DMS153 treated with DMSO at 0.1 percent for 48 hours (cell line): Measurements from ENCODE around the gene WSCD2.

ENCODE experiments used
- DNase-seq: peaks from one replicate; lab custom pipeline; 2025; ENCODE audit not compliant: unreplicated experiment; lab: John Stamatoyannopoulos, UW

Gene WSCD2

DNA sequence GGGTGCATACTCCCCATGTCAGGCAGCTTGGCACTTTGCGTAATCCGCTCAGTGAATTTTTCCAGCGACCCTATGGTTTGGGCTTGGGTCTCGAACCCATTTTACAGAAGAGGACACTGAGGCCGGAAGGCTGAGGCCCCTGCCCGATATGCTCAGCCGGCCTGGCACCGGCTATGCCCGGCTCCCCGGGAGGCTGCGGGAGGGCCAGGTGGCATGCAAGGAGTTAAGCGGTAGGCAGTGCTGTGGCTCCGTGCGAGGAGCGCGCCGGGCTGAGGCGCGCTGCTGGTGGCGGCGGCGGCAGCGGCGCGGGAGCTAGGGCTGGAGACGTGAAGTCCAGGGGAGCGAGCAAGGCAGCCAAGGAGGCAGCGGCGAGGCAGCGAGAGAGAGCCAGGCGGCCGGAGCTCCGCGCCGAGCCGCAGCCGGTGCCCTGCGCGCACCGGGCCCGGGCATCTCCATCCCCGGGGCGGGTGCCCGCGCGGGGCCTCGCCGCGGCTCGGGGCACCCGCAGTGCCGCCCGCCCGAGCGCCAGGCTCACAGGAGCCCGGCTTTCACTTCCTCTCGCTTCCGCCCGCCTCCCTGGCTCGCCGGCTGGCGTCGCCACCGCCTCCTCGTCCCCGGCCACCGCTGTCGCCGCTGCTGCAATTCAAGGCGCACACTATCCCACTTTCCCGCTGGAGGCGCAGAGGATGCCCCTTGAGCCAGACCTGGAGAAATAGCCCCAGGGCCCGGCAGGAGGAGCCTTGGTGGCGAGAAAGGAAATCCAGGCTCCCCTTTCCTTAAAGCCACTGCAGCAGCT, at the start of gene WSCD2:
WSCD2 (plus strand) TSS at position 272 of the 796 bp plus-strand sequence. CDS start 66,545 bp downstream, outside the sequence.
- DNase-seq = peak; percentile 7

DNA sequence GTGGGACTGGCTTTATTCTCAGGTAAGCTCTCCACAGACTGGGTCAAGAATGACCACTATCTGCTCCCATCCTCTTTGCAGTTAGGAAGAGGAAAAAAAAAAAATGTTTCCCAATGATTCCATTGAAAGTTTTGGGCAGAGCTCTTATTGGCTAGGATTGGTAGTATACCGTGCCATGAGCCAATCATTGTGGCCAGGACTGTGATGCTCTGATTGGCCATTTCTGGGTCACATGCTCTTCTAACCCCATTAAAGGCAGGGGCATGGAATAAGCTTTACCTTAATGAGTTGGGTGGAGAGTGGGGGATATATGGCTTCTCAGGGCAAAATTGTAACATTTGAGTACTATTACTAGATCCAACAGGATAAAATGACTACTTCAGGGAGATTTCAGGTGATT, 49.4 kb upstream of the WSCD2 start:
- DNase-seq = no peak

DNA sequence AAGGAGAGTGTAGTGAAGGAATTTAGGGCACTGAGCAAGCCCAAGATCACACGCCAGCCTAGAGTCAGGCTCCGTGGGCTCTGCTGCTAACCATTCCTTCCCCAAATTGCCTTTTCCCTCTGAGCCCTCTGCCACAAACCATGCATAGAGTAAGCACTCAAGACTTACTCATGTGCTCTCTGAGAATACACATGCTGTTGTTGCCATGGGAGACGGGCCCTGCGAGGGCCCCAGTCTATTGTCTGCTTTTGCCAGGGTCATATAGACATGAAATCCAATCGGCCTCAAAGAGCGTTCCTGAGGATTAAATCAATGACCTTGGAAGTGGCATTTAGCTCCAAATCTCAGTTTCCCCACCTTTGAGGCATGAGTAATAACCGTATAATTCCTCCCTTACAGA, 48.7 kb upstream of the WSCD2 start:
- DNase-seq = no peak

DNA sequence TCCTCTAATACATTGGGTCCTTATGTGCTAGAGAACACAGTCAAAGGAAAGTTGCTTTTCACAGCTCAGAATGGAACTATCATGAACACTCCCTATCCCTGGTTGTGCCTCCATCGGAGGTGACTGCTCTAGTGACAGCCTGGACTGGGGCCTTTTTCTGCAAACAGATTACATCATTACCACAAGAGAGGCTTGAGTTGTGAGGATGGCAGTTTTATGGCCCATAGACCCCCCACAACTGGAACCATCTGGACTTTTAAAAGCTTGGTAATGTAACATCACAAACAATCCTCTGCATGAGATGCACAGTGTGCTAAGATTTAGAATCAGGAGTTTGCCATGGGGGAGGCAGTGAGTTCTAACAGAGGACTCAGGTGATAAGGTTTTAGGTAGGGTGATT, 46.6 kb upstream of the WSCD2 start:
- DNase-seq = no peak

DNA sequence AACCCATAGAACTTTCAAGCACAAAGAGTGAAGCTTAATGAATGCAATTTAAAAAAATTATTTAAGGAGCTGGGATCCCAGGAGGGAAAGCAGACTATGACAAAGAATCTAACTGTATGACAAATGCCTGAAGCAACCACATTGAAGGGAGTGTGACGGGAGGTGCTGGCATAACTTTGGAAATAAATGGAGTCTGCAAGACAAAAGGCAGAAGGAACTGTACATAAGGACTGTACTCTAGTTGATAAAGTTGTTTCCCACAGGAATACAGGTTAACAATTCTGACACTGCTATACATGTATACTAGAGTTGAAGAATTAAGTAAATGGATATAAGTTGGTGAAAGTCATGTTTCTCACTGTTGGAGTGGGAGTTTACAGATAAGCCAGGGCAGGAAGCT, 41.2 kb upstream of the WSCD2 start:
- DNase-seq = no peak

DNA sequence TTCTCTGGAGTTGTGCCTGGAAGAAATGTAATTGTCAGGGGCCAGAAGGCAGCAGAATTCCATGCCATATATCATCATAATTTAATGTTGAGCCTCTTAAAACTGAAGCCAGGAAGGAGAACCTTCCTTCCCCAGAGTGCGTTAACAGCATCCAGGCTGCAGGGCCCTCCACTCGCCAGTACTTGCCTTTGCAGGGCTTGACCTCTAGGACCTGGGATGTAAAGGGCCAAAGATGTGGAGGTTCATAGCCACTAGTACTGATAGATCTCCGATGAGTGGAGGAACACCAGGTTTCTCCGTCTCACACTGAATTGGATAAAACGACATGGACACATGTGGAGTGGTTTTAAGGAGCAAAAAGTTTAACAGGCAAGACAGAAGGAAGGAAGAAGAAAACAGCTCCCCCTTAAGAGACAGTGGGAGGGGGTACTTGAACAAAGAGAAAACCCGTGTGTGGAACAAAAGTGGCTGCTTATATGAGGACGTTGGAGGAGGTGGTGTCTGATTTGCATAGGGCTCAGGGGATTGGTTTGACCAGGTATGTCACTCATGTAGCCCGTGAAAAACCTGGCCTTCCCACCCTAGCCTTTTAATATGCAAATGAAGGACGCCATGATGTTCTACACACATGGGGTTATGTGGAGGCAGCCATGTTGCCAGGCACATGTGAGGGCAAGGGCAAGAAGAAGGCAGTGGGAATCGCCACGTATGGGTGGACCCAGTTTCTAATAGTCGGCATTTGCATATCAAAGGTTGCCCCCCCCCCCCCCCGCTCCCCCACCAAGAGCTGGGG, 38.8 kb upstream of the WSCD2 start:
- no peak for DNase-seq

DNA sequence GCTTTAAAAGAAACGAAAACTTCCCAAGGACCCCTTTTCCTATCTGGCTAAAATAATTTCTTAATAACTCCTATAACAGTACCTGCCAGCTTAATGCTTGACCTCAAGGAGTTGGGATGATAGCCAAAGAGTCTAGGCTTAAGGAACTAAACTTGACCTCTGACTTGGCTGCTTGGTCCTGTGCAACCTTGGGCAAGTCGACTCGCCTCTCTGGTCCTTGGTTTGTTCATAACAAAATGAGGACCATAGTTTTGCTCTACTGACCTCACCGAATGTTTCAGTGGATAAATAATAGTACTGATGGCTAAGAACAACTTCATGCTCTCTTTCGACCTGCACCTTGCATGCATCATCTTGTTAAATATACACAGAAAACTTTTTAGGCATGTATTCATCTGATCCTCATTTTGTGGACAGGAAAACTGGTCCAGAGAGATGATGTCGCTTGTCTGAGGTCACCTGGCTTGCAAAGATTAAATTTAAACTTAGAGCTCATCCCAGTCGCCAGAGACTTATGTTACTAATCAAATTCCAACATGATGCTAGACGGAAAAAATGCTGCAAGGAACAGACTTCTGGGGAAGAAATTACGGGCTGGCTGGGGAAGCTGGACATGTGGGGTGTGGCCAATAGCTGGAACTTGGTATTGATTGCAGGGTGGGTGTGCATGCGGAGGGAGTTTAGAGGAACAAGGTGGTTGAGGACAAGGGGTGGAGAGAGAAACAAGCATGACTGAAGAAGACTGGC, 38.0 kb upstream of the WSCD2 start:
- DNase-seq = no peak

DNA sequence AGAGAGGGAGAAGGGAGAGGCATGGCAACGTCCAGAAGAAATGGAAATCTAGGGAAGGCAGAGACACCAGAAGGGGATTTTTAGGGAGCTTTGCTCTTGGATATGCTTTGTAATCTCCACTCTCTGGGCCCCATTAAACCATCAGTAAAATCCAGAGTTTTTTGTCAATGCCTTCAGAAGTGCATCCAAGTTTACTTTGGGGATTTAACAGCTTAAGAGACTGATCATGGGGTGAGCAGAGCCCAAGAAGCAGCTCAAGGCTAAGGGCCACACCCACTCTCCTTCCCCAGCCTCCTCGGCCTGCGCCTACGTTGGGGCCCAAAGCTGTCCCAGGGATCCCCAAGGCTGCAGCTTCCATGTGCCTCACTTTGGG, 37.4 kb upstream of the WSCD2 start:
- DNase-seq = no peak

DNA sequence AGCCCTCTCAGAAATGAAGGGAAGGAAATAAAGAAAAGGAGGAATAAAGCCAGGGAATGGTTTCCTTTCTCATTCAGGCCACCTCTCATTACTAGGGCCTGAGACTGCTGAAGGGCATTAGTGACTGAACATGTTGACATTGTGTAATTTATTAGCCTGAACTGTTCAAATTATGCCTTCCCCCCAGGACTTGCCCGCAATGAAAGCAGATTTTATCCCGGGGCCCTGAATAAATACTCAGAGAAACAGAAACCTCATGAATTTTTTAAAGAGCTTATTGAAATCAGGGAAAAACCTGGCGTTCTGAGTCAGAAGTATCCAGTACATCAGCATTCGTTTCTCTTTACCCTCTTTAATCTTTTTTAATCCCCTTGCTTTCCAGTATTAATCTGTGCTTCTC, 35.9 kb upstream of the WSCD2 start:
- no peak for DNase-seq

DNA sequence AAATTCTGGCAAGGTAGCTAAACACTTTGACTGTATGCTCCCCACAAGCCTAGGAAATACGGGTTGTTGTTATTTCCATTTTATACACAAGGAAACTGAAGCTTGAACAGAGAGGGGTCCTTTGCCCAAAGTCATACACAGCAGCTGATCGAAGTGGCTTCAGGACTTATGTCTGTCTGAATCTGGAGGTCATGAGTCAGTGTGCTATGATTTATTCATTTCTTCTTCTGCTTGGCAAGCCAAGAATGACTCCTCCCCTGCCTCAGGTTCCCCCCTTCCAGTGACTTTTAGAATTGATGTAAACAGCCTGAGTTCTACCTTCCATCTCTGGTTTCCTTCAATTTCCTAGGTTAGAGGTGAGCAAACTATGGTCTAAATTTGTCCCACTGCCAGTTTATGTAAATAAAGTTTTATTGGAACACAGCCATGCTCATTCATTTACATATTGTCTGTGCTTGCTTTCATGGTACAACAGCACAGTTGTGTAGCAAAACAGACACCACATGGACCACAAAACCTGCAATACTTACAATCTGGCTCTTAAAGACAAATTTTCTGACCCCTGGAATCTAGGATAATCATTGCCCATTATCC, 34.9 kb upstream of the WSCD2 start:
- no peak for DNase-seq

DNA sequence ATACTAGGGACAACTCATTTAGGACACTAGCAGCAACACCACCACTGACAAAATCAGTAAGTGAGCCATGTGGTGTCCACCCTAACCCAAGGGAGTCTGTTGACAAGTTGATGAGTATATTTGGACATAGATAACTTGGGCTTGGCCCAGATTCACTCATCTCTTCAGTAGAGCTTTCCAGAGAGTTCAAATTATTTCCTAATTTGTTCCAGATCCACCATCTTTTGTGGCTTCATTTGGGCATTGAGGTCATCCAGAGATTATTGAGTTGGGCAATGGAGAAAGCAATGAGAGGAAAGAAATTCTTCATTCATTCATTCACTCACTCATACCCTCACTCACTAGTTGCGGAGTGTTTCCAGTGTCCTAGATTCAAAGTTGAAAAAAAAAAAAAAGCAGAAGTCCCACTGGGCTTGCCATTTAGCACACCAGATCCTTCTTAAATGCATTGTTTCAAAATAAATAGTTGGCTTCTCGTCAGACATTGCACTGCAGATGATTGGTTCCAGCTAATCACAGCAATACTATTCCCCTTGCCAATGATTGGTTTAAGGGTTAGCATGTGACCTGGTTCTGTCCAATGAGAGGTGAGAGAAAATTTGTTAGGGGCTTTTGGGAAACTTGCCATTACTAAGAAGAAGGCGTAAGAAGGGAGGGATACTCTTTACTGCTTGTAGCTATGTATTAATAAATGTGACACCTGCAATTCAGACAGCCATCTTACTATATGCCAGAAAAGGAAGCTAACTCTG, 31.8 kb upstream of the WSCD2 start:
- DNase-seq = no peak

DNA sequence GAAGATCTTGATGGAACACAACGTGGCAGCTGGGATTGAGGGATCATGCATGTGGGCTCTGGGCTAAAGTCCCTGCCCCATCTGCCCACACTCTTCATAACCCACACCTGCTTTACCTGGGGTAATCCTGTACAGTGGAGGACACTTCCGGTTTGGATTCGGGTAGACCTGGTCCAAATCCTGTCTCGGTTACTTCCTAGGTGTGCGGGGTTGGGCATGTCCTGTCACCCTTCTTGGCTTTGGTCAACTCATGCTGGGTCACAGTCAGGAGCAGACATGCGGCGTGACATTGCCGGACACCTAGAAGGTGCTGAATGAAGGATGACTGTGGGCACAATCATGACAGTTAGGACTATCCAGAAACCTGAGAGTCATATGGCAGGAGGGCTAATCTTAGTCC, 30.7 kb upstream of the WSCD2 start:
- DNase-seq = no peak

DNA sequence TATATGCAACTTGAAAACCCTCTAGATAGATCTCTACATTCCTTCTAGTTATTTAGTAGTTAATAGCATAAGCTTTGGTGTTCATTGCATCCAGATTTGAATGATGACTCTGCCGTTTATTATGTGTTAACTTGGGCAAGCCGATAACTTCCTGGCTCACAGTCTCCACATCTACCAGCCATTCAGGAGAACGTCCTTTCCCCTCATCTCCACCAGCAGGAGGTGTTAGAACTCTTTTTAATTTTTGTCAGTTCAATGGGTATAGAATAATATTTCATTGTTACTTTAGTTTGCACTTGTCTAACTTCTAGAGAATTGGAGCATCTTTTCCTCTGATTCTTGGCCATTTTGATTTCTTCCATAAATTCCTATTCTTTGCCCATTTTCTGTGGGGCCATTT, 30.0 kb upstream of the WSCD2 start:
- DNase-seq = no peak

DNA sequence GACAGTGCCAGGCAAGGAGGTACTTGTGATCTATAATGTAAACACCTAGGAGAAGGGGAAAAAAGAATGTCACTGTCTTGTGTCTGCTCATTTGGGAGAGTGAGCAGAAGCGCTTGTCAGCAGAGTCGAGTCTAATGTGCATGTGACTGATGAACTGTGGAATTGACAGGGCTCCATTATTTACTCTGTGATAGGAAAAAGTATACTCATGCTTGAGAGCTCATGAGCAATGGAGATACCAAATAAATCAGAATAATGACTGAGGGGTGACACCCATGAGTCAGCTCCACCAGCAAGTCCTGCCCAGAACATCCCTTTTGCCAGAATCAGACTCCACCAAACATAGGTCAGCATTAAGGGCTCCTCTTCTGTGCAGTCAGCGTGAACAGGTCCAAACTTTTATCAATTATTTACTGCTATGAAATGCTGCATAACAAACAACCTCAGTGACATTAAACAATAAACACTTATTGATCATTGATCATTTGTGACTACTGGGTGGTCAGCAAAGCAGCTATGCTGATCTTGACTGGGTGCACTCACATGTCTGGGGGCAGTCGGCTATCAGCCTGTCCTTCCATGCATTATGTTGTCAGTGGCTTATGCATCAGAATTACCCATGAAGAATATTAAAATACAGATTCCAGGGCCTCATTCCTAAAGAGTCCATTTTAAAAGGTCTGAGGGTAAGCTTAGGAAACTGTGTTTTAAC, 29.2 kb upstream of the WSCD2 start:
- DNase-seq = no peak

DNA sequence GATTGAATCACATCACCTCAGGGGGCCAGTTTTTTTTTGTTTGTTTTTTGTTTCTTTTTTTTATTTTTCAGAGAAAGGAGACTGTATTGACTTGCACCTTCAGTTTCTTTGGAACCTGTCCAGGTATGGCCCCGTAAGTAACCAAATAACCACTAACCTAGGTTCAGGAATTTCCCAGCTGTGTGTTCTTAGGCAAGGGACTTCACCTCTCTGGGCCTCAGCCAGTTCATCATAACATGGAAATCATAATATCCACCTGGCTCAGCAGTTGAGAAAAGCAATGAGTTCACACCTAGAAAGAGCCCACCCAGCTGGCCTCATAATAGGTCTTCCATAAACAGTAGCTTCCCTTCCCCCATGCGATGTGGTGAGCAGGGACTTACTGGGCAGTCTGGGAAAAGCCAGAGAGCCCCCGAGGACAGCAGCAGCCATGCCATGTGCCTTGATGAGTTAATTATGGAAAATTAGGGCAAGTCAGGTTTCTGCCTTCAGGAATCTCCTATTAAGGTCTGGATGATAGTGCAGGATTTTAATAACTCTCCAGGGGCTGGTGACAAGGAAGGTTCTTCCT, 27.4 kb upstream of the WSCD2 start:
- no peak for DNase-seq

DNA sequence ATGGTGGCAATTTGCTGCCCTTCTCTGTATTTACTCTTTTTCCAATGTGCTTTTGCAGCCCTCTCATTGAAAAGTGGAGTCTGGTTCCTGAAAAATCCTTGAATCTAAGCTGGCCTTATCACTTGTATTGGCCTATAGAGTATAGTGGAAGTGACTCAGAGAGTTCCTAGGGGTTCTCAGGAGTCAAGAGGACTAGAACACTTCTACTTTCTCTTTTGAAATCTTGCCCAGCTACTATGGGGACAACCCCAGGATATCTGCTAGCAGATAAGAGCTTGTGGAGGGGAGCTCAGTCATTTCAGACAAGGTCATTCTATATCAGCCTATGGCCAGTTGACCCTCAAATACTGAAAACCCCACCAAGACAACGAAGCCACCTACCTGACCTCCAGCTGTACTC, 26.7 kb upstream of the WSCD2 start:
- DNase-seq = no peak

DNA sequence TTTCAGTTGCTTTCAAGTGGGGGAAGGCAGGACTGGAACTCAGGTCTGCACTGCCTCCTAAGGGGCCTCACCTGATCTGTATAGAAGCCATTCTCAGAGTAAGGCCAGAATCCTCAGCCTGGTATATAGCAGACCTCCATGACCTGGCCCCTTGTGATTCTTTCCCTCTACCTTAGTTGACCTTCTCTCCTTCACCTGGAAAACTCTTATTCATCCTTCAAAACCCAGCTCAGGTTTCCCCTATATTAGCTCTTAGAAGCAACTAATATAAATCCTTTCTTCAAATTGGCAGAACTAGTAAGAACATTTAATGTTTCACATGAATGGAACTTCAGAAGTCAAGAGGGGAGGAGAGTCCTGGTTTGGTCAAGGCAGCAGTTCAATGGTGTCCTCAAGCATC, 26.0 kb upstream of the WSCD2 start:
- no peak for DNase-seq

DNA sequence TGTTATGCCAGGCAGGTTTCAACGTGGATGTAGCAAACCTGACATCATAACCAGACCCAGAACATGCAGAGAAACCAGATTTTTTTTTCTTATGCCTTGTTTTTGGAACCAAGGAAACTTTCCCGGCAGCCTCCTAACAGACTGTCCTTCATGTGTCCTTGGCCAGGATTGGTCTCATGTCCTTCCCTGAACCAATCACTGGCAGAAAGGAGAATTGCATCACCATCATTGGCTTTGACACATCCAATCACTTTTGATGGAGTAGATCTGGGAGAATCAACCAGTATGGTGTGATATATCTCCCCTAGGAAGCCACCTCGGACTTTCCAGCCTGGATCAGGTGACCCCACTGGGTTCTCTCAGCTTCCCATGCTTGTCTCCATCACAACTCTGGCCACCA, 25.6 kb upstream of the WSCD2 start:
- DNase-seq = no peak

DNA sequence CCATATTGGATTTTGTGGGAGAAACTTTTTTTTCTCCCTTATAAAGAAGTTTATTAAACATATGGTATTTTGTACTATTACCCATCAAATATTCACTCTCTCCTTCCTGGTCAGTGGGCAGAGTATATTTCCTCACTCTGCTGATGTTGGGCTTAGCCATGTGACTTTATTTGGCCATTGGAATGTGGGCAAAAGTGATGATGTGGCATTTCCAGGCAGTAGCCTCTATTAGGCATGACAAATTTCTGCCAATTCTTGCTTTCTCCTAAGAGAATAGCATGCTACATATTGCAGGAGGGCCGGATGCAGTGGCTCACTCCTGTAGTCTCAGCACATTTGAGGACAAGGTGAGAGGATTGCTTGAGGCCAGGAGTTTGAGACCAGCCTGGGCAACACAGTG, 24.4 kb upstream of the WSCD2 start:
- no peak for DNase-seq

DNA sequence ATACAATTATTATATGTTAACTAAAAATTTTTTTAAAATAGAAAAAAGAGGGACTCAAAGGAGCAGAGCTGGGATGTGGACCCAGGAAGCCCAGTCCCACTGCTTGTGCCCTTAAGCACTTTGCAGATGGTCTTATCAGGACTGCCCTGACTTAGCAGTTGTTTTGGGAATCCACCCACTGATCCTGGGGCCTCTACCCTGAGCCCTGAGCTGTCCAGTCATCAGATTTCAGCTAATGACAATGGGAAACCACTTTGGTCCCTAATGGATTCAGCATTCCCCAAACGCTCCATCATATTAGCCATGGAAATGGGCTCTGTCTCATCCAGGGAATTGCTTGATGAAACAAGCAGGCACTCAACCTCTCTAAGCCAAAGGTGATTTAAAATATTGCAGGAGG, 22.5 kb upstream of the WSCD2 start:
- no peak for DNase-seq
